HG03135 (cell line): ENCODE results near the gene ZBTB7C.

Experiments
- ATAC-seq: cut with Tn5 transposase; IDR thresholded peaks from one replicate; pipeline ENCODE4 v1.9.1; 2021; ENCODE audit warnings: mild to moderate bottlenecking, moderate library complexity; ENCODE audit not compliant: unreplicated experiment

The ZBTB7C gene

DNA sequence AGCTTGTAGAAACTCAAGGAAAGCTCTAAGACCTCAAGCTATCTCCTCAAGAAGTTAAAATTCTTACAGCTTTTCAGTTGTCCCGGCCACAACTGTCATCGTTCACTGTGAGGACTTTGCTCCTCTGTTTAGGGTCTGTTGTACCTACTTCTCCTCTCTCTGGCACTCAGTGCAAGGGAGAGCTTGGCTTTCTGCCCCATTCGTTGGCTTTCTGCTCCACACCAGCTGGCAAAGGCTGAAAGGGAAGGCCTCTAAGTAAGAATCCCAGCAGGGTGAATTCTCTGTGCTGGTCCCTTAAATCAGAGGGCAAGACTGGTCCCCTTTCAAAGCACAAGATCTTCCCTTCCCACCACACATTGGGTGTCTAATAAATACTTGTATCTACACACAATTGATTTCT lies 17.3 kb downstream of the ZBTB7C start:
- ATAC-seq: no peak

DNA sequence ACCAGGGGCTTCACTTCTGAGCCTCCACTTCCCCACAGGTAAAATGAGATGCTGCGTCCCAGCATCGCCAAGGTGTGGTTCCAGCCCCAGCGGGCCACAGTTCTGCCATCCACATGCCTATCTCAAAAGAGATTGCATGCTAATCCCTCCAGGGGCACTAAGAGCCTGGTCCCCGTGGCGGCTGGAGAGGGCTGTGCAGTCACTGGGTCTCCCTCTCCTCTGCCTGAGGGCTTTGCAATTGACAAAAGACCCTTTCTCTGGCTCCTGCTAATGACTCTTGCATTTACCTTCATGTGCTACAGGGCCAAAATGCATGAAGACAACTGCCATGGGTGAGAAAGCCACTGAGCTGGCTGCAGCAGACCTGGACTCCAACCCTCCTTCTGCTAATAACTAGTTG lies 18.5 kb downstream of the ZBTB7C start:
- ATAC-seq: no peak

DNA sequence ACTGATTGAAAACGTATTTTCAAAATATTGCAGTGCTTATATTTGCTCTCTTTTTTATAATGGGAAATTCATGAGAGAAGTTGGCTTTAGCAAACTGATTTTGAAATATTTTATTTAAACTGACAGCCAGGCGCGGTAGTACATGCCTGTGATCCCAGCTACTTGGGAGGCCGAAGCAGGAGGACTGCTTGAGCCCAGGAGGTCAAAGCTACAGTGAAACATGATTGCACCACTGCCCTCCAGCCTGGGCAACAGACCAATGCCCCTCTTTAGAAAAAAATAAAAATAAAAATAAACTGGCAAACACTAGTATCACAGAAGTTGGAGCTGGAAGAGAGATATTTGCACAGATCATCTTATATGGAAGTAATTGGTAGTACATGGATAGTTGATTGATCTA lies 20.7 kb downstream of the ZBTB7C start:
- ATAC-seq: no peak

DNA sequence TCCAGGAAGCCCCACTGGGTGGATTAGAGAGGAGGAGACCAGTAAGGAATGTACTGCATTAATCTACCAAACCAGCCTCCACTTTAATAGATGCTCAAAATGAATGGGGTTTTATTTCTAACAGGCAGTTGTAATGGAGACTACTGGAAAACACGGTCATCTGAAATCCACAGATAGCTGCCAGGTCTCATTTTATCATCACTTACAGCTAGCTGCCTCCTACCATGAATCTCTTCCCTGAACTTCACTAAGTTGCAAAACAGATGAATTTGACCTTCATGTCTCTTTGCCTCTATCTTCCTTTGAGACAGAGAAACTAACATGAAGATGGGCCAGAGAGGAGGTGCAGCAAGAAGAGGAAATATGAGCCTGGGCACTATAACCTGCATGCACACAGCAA lies 21.9 kb downstream of the ZBTB7C start:
- ATAC-seq: no peak

DNA sequence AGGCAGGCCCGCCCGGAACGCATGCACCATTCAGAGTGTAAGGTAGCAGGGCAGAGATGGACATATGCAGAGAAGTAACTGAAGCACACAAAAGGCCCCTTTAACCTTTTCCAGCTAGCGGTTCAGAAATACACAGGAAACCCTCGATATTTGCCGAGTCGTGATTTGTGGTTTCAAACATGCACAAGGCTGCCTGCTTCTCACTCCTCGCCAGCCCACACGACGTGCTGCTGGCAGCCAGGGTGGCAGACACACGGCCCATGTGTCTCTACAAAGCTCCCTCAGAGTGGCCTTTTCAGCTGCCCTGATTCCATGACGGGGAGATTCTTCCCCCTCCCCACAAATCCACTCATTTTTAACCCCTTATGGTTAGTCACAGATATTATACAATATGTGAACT lies 23.6 kb downstream of the ZBTB7C start:
- no peak for ATAC-seq

DNA sequence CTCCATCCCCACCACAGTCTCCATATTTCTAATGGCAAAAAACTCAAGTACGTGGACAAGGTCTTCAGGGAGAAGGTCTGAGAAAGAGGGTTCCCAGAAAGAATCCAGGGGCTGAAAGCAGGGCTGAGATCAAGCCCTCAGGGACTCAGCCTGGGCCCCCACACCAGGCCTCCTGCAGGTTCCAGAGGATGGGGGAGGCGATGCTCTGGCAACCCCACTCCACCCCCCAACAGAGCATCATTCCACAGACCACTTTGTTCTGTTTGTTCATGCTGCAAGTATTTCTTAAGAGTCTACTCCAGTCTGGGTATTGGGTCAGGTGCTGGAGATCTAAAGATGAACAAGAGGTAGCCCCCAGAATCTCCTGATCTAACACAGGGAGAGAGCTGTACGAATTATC lies 32.2 kb downstream of the ZBTB7C start:
- ATAC-seq: no peak

DNA sequence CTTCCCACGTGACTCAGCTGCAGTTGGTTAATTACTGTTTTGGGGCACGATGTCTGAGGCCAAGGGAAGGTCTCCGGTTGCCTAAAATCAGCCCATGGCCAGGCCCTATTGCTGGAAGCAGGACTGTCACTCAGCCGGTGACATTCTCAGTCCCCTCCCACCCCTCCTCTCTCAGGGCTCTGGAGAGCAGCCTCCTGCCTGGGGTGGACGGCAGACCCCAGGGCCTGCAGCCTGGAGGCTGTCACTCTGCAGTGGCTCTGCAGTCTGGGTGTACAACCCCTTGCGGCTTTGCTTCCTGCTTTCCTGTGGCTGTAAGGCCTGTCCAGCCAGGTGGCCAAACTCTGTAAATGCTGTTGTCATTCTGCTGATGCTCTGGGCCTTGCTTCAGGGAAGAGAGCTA lies 32.8 kb downstream of the ZBTB7C start:
- no peak for ATAC-seq

DNA sequence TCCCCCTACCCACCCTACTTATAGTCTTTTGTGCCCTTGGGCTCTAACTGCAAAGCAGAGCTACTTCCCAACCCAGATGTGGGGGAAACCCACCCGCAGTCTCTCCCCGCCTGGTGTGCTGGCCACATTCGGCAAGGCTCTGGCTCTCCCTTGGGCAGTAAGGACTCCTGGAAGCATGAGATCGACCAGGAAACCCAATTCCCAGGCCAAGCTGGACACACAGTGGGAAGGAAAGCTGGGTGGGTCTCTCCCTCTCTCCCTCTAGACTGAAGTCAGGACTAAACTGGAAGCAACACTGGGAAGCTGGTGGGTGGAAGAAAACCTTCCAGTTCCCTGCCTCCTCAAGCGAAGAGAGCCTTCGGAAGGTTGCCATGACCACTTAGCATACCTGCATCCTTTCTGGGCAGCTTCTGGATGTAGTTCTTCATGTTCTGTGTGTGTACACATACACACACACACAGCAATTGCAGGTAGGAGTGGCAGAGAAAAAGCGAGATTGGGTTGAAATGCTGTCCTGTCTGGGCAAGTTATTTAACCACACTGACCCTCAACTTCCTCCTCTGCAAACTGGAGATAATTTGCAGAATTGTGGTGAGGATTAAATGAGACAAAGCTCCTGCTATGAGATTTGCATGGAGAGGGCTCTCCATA lies 33.9 kb downstream of the ZBTB7C start:
- ATAC-seq: no peak

DNA sequence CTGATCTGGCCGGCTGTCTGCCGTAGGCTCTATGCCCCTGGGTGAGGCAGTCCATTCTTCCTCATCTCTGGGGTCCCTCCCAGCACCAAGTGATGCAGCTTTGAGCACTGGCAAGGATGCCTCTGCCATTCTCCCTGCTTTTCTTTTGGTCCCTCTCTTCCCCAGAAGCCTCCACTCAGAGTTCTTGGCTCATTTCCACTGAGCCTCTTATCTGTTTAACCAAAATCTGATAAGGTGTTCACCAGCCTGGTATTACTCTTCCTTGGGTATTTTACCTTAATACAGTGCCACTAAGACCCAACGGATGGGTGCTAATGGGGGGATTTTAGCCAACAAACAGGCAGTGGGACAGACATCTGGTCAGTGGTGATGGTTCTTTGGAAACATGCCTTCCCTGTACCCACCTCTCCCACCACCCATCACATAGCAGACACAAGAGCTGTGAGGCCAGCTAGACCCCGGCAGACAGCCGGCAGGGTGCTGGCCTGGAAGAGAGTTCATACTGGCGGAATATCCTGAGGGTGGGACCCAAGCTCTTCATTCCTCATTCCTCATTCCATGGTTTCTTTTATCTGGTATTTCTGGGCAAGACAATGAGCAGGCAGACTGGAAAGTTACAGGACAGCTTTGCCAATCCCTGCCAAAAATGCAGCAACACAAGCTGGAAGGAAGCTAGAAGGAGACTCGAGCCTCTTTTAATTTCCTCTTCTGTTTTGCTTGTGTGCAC lies 34.6 kb downstream of the ZBTB7C start:
- no peak for ATAC-seq

DNA sequence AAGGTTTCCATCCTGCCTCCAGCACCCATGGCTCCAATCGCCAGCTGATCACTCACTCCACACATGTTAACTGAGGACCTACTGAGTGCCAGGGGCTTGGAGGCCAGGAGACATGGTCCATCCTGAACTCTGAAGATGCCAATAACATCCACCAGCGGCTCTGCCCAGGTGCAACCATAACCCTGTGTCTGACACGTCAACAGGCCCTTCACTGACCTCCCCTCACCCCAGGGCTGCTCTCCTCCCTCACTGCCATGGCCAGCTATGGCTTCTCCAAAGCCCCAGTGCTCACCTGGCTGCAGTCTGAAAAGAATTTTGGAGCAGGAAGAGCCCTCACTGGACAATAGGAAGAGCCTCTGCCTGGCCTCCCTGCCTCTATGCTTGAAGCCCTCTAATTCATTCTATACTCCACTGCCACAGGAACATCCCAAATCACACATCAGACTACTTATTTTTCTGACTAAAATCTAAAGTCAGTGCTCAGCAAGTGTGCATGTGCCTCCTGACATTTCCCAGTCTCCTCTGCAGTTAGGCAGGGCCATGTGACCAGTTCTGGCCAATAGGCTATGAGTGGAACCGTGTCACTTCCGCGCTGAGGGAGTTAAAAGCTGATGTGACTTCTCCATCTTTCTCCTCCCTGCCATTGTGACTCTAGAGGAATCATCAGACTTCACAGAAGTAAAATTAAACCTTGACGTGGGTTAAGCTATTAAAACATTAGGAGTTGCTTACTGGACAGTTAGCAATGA lies 37.2 kb downstream of the ZBTB7C start:
- no peak for ATAC-seq

DNA sequence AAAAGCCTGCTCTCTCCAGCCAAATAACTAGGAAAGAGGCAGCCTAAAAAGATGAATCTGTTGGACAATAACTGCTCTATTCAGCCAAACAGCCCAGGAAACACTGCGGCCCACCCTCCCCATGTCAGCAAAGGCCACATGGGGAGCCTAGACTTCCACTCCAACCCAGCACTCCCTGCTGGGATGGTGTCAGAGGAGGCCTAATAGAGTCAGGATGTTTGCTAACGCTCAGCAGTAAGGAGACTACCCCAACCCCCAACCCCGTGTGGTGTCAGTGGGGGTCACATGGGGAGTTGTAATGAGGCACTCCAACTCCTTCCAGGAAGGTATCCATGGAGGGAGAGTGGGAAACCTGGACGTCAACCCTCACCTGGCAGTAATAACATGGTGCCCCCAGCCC lies 41.6 kb downstream of the ZBTB7C start:
- ATAC-seq: no peak

DNA sequence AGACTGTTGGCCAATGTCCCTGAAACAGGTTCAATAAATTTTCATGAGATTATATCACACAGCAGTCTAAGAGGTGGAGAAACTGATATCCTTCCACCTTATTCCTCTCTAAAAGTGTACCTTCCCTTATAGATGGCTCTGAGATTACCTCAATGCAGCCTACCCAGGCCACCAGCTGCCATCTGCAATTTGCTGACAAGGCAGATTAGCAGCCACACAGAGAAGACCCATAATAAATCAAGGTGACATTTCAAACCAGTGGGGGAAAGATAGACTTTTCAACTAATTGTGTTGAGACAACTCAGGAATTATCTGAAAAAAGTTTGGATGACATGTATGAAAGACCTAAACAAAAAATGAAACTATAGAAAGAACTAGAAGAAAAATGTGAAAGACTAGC lies 43.2 kb downstream of the ZBTB7C start:
- no peak for ATAC-seq

DNA sequence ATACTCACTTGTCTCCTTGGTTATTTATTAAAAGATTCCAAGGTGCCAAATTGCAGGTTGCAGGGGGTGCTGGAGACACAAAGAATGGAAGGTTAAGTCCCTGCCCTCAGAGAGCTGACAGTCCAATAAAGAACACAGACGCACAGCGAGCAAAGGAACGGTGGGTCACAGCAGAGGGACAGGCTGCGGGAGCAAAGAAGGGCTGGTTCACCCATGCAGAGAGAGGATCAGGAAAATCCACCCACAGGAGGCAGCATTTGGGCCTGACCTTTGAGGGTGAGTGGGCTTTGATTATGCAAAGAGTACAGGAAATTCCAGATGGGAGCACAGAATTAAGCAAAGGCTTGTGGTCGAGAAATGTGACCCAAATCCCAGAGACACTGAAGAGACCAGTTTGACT lies 45.0 kb downstream of the ZBTB7C start:
- no peak for ATAC-seq

DNA sequence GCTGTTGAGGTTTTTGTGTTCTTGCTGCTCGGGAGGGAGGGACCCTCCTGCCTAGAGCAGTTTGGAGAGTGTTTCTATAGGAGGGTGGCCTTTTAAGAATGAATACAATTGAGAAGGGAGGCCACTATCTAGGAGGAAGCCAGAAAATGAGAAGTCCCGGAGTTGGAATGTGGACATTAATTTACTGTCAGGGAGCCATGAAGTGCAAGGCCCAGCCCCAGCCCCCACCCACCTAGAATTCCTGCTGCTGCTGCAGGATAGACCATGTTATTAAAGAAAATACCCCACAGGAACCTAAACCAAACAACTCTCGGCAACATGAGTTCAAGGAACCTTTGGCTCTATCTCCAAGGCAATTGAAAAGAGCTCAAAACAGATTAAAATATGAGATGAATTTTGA lies 46.0 kb downstream of the ZBTB7C start:
- ATAC-seq: no peak

DNA sequence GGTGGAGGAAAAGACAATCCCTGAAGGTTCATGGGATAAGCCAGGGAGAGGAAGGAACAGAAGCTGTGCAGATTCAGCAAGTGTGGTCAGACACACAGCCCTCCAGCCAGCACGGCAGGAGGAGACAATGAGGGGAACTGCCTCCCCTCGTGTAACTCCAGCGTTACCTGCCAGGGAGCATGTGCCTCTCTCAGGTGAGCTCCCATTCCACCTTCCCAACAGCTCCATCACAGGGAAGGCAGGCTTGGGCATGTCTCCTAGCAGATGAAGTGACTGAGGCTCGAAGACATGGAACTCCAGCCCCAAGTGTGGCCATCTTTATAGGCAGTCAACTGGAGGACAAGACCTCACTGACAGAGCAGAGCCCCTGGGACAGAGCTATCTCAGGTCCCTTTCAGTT lies 47.4 kb downstream of the ZBTB7C start:
- no peak for ATAC-seq

DNA sequence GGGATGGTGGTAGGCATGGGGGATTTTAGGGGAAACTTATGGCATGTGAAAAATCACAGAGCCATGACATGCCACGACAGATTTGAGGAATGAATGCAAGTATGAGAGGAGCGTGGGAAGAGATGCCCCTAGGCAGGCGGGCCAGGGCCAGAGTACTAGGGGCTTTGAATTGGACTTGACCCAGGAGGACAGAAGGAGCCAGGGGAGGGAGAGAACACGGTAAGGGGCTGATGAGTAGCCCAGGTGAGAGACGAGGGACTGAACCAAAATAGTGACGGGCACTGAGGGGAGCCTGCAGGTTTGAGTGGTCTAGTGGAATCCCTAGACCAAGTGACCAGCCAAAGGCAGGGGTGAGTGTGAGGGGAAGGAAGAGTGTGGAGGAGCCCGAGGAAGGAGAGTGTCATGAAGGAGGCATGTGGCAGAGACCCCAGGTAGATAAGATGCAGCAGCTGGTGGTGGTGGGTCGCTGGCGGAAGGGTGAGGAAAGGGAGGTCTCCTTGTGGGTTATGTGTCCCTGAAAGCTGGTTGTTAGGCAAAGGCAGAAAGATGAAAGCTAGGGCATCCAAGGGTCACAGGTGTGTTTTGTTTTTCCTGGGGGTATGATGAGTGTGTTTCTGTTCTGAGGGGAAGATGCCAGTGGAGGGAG lies 48.7 kb downstream of the ZBTB7C start:
- ATAC-seq: no peak

DNA sequence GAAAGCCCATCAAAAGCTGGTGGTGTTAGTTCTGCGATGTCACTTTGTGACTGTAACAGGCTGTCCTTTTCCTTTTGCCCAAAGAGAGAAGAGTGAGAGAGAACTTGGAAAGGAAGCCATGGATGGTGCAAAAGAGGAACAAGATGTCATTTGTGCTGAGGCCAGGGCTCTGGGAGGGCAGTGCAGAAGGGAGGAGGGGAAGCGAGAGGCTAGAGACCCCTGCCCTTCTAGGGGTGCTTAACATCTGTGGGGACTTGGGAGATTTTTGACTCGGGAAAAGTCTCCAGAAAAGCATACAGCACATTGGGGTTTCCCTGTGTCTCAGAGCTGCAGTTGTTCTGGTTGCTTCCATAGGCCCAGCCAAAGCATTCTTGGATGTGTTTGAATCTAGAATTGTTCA lies 49.6 kb downstream of the ZBTB7C start:
- ATAC-seq: no peak

DNA sequence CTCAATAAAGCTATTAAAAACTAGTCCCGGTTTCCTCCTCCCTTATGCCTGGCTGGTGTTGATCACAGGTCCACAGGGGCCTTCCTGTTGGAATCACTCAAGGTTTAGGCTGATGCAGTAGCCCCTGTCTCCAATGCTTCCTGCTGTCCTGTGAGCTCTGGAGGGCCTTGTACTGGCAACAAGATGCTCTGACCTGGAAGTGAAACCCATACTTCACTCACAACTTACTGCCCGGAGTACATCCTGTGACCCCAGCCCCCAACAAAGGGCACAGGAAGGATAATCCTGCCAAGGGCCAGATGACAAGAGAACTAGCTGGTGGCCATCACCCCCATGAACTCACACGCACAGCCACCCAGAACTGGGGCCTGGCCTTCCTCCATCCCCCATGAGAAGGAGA lies 50.3 kb downstream of the ZBTB7C start:
- no peak for ATAC-seq

DNA sequence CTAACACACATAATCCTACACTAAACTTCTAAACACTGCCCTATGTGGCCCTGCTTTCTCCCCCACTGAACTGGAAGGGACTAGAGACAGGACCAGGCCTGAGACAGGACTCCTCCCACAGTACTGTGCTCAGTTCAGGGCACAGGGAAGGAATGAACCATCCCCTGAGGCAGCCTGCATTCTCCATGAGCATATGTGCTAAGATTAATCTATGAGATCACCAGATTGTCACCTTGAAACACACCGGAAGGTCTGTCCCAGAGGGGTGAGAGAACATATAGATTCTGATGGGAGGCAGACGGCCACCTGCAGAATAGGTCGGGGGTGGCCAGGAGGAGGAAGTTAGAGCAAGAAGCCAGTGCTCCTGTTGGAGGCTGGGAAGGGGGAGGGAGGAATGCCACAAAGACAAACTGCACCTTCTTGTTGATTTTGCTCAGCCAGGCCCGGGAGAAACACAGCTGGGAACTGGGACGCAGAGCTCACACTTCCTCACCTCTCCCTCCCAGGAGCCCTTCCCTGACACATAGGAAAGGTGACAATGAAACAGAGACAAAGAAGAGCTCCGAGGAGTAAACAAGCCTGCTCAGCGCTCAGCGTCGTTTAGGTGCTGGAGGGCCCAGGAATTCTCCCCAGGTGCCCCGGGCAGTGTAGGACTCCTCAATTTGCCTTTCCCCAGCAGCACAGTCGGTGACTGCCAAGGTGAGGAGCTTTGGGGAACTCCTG lies 52.1 kb downstream of the ZBTB7C start:
- ATAC-seq: no peak

DNA sequence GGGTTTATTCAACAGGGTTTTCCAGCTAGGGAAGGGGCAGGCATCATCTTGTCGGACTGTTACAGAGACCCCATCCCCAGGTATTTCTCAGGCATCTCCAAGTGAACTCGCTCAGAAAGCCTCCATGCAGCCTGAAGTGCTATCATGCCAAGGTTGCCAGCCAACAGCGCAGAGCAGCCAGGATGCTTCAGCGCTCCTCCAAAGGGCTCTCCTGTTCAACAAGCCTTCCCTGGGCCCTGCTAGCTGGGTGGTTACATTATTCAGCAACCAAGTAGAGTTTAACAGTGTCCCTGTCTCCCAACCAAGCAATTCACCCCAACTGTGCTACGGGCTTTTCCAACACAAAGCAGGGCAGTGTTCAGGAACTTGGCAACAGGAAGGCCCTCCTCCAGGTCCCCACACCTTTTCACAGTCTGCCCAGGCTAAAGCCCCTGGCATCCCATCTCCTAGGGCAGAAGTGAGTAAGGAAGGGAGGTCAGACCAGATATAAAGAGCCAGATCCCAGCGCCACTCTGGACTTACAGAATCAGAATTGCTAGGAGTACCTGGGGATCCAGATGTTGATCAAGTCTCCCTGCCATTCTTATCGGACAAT lies 52.9 kb downstream of the ZBTB7C start:
- no peak for ATAC-seq
